HL-60 (cell line): ENCODE measurements around the gene KLC4.

Experiments
- DNase-seq, 2 experiments: peaks; one replicate each; pipeline ENCODE4 v3.0.0-alpha.2; 2010 to 2020; ENCODE audit warnings: low read depth in 1 of 2, low spot score in 1 of 2
- H3K27ac ChIP-seq: fragments of 250-450 bp; sonication (Bioruptor Pico); replicated peaks from 2 replicates; pipeline ENCODE4 v1.5.1; 2020; ENCODE audit warnings: mild to moderate bottlenecking, moderate library complexity
- H3K27me3 ChIP-seq: fragments of 250-450 bp; sonication (Bioruptor Pico); 2 replicates; pipeline ENCODE4 v1.5.1; 2021; ENCODE audit warnings: mild to moderate bottlenecking, moderate library complexity; ENCODE audit not compliant: insufficient read depth, poor library complexity, severe bottlenecking
- H3K4me3 ChIP-seq: replicated peaks from 2 replicates; pipeline ENCODE4 v1.5.1; 2011; ENCODE audit warnings: mild to moderate bottlenecking, control low read depth, low read length; ENCODE audit not compliant: insufficient read depth
- GABPA ChIP-seq: IDR thresholded peaks from 2 replicates; pipeline ENCODE4 v1.6.1; 2012; ENCODE audit warnings: low read depth
- POLR2AphosphoS5 ChIP-seq: IDR thresholded peaks from 2 replicates; pipeline ENCODE4 v1.6.1; 2012; ENCODE audit warnings: low read depth
- SPI1 ChIP-seq: IDR thresholded peaks from 2 replicates; pipeline ENCODE4 v1.6.1; 2012; ENCODE audit warnings: low read depth, mild to moderate bottlenecking, borderline replicate concordance
- TF ChIP-seq, protein P1 (sequence below): IDR thresholded peaks from 2 replicates; pipeline ENCODE4 v1.6.1; 2012; ENCODE audit warnings: low read depth; ENCODE audit not compliant: insufficient replicate concordance
- TF ChIP-seq, protein P2 (sequence below): IDR thresholded peaks from one replicate; pipeline ENCODE4 v1.5.1; 2011; ENCODE audit warnings: low read length, control low read depth, inconsistent platforms; ENCODE audit not compliant: insufficient read depth

Gene KLC4

DNA sequence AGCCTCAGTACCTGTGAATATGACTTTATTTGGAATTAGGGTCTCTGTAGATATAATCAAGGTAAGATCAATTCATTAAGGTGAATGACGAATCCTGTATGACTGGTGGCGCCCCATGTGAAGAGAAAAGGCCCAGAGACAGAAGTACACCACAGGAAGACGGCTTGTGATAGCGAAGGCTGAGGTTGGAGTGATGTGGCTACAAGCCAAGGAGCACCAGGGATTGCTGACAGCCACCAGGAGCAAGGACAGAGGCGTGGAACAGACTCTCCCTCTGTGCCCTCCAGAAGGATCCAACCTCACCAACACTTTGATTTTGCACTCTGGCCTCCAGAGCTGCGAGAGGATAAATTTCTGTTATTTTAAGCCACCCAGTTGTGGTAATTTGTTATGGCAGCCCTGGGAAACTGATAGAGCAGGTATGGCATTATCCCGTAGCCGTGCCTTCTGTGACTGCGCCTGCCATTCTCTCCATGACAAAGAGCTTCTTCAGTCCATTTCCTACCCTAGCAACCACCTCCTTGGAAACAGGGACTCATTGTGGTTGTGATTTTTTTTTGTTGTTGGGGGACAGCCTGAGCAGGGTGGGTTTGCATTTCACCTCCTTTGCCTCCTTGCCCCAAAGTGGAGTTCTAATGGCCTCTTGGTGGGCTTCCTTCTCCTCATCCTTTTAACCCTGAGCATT lies 46.2 kb downstream of the KLC4 start:
- no peak for DNase-seq

DNA sequence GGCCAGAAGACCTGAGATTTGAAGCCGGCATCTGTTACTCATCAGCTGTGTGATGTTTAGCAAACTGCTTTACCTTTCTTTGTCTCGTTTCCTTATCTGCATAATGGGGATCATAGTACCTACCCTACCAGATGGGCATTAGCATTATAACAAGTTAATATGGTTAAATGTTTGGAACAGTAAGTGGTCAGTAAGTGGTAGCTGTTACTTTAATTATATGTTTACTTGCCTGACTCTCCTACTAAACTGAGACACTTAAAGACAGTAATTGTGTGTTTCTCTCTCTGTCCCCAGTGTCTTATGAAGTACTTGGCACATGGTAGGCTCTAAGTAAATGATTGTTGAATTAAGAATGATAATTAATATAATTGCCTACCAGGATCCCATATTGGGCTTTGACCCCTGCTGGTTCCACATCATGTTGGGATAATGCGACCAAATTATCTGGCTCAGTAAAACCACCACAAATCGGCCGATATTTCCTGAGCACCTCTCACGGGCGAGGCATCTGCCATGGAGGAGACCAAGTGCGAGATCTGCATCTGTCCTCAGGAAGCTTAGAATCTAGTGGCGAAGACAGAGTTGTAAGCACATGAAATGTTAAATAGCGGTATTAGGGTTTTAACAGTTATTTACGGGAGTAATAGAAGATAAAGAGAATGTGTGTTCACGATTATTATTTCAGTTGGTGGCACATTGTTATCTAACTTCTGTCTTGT lies 48.1 kb downstream of the KLC4 start:
- H3K4me3 ChIP-seq = no peak overlapping the region
- no peak for DNase-seq
- TF ChIP-seq, protein P1, sequence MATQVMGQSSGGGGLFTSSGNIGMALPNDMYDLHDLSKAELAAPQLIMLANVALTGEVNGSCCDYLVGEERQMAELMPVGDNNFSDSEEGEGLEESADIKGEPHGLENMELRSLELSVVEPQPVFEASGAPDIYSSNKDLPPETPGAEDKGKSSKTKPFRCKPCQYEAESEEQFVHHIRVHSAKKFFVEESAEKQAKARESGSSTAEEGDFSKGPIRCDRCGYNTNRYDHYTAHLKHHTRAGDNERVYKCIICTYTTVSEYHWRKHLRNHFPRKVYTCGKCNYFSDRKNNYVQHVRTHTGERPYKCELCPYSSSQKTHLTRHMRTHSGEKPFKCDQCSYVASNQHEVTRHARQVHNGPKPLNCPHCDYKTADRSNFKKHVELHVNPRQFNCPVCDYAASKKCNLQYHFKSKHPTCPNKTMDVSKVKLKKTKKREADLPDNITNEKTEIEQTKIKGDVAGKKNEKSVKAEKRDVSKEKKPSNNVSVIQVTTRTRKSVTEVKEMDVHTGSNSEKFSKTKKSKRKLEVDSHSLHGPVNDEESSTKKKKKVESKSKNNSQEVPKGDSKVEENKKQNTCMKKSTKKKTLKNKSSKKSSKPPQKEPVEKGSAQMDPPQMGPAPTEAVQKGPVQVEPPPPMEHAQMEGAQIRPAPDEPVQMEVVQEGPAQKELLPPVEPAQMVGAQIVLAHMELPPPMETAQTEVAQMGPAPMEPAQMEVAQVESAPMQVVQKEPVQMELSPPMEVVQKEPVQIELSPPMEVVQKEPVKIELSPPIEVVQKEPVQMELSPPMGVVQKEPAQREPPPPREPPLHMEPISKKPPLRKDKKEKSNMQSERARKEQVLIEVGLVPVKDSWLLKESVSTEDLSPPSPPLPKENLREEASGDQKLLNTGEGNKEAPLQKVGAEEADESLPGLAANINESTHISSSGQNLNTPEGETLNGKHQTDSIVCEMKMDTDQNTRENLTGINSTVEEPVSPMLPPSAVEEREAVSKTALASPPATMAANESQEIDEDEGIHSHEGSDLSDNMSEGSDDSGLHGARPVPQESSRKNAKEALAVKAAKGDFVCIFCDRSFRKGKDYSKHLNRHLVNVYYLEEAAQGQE = no peak
- TF ChIP-seq SPI1 = no peak
- no peak for TF ChIP-seq POLR2AphosphoS5
- no peak for TF ChIP-seq GABPA
- TF ChIP-seq, protein P2, sequence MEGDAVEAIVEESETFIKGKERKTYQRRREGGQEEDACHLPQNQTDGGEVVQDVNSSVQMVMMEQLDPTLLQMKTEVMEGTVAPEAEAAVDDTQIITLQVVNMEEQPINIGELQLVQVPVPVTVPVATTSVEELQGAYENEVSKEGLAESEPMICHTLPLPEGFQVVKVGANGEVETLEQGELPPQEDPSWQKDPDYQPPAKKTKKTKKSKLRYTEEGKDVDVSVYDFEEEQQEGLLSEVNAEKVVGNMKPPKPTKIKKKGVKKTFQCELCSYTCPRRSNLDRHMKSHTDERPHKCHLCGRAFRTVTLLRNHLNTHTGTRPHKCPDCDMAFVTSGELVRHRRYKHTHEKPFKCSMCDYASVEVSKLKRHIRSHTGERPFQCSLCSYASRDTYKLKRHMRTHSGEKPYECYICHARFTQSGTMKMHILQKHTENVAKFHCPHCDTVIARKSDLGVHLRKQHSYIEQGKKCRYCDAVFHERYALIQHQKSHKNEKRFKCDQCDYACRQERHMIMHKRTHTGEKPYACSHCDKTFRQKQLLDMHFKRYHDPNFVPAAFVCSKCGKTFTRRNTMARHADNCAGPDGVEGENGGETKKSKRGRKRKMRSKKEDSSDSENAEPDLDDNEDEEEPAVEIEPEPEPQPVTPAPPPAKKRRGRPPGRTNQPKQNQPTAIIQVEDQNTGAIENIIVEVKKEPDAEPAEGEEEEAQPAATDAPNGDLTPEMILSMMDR = no peak
- no peak overlapping the region for H3K27ac ChIP-seq
- no peaks in the 10 kb centered on the region for H3K27me3 ChIP-seq

More for the DNA sequence above, 46.2 kb downstream of the KLC4 start:
- TF ChIP-seq POLR2AphosphoS5 (no peak), GABPA (no peak), SPI1 (no peak)
- TF ChIP-seq, protein P2 = no peak
- TF ChIP-seq, protein P1 = no peak
- Histone ChIP-seq H3K4me3 (no peak overlapping the region), H3K27me3 (no peaks in the 10 kb centered on the region), H3K27ac (no peak overlapping the region)

DNA sequence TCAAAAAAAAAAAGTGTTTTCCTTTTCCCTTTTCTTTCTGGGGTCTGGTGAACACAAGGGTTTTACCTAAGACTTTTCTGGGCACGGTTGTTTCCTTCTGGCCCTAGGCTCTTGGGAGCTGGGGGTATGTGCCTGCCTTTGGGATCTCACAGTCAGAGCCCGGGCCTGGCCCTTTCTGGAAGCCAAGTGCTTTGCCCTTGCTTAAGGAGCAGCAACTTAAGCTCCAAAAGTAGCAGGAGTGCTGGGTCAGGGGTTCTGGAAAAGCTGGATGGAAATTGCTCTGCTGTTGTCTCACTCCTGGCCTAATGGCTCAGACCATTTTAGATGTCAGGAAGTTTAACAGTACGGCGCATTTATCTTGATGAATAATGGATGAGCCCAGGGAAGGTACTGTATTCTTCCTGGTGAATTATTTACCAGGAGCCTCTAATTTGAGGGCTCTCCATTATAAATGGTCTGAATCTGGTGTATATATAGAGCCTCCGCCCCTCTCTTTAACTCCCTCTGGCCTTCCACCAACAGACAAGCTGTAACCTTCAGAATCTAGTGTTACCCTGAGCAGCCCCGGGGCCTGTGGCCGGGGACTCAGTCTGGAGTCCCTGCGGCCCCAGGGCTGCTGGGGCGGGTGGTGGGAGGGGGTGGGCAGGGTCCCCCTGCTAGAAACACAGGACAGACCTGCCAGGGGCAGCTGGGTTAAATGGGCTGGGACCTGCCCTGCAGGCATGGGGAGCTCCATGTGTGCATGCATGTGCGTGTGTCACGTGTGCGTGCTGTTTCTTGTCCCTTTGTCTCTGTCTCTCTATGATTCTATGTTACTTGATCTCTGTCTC lies 54.2 kb downstream of the KLC4 start:
- TF ChIP-seq, protein P1 = no peak
- no peak for TF ChIP-seq POLR2AphosphoS5
- no peak for TF ChIP-seq SPI1
- TF ChIP-seq GABPA = no peak
- TF ChIP-seq, protein P2 = no peak
- Histone ChIP-seq H3K4me3 (no peak overlapping the region), H3K27me3 (no peaks in the 10 kb centered on the region)

More for the DNA sequence above, 54.2 kb downstream of the KLC4 start:
- DNase-seq = no peak
- no peak overlapping the region for H3K27ac ChIP-seq
